Liver (tissue), 9 donors: Measurements from ENCODE around the gene IRAK2. TPM values are rescaled to one million over a fixed set of nuclear protein-coding genes. Genes with fewer than 3 reads are reported as not detected.

Experiments
- DNase-seq: peaks from one replicate; pipeline ENCODE4 v3.0.0-alpha.2; 2017; ENCODE audit warnings: low spot score
- H3K27ac ChIP-seq, 2 donors: one replicate each; pipeline ENCODE4 v1.7.0; 2013; ENCODE audit warnings: inconsistent platforms in 2 of 2, low read length in 2 of 2, control low read depth in 1 of 2, low read depth in 1 of 2, mild to moderate bottlenecking in 1 of 2
- H3K27me3 ChIP-seq, 4 donors: one replicate each; pipeline versions ENCODE4 v1.6.1 to v1.7.0; 2013; ENCODE audit warnings: low read length in 3 of 4, inconsistent platforms in 1 of 4, mild to moderate bottlenecking in 1 of 4, moderate library complexity in 1 of 4; ENCODE audit not compliant: control insufficient read depth in 4 of 4, insufficient read depth in 4 of 4
- H3K36me3 ChIP-seq, 4 donors: one replicate each; pipeline versions ENCODE4 v1.6.1 to v1.7.0; 2013; ENCODE audit warnings: low read length in 3 of 4, mild to moderate bottlenecking in 3 of 4, low read depth in 1 of 4, moderate library complexity in 1 of 4; ENCODE audit not compliant: control insufficient read depth in 4 of 4, insufficient read depth in 3 of 4
- H3K4me1 ChIP-seq, 4 donors: one replicate each; pipeline versions ENCODE4 v1.6.1 to v1.7.0; 2013; ENCODE audit warnings: low read length in 3 of 4, mild to moderate bottlenecking in 3 of 4, moderate library complexity in 1 of 4; ENCODE audit not compliant: control insufficient read depth in 4 of 4, insufficient read depth in 4 of 4
- H3K4me3 ChIP-seq, 3 donors: one replicate each; pipeline versions ENCODE4 v1.6.1 to v1.7.0; 2013; ENCODE audit warnings: low read length in 3 of 3, control low read depth in 1 of 3, low read depth in 1 of 3, mild to moderate bottlenecking in 1 of 3
- H3K9ac ChIP-seq, 2 donors: one replicate each; pipeline ENCODE4 v1.7.0; 2013; ENCODE audit warnings: low read length in 2 of 2, mild to moderate bottlenecking in 2 of 2, moderate library complexity in 2 of 2, control low read depth in 1 of 2, low read depth in 1 of 2
- H3K9me3 ChIP-seq, 4 donors: one replicate each; pipeline versions ENCODE4 v1.6.1 to v1.7.0; 2013; ENCODE audit warnings: low read length in 3 of 4; ENCODE audit not compliant: control insufficient read depth in 4 of 4
- ATF3 ChIP-seq: IDR thresholded peaks from 2 replicates; pipeline ENCODE4 v1.6.1; 2016; ENCODE audit warnings: antibody characterized with exemption
- EGR1 ChIP-seq, 2 donors: IDR thresholded peaks; 2 replicates each; pipeline ENCODE4 v1.6.1; 2016 to 2018; ENCODE audit warnings: antibody characterized with exemption in 2 of 2, low read depth in 2 of 2
- FOXA1 ChIP-seq: IDR thresholded peaks from 2 replicates; pipeline ENCODE4 v1.6.1; 2016; ENCODE audit warnings: antibody characterized with exemption
- GABPA ChIP-seq, 2 donors: IDR thresholded peaks in 1 of 2; conservative IDR thresholded peaks in 1 of 2; 2 replicates each; pipeline ENCODE4 v1.6.1; 2016; ENCODE audit warnings: antibody characterized with exemption in 2 of 2, mild to moderate bottlenecking in 1 of 2, moderate library complexity in 1 of 2
- HNF4A ChIP-seq, 2 donors: conservative IDR thresholded peaks; 2 replicates each; pipeline ENCODE4 v1.6.1; 2016; ENCODE audit warnings: antibody characterized with exemption in 2 of 2, mild to moderate bottlenecking in 2 of 2
- HNF4G ChIP-seq: IDR thresholded peaks from 2 replicates; pipeline ENCODE4 v1.6.1; 2016; ENCODE audit warnings: antibody characterized with exemption
- JUND ChIP-seq, 2 donors: IDR thresholded peaks; 2 replicates each; pipeline ENCODE4 v1.6.1; 2016; ENCODE audit warnings: antibody characterized with exemption in 2 of 2
- MAX ChIP-seq: IDR thresholded peaks from 2 replicates; pipeline ENCODE4 v1.6.1; 2016; ENCODE audit warnings: antibody characterized with exemption
- NR2F2 ChIP-seq: IDR thresholded peaks from 2 replicates; pipeline ENCODE4 v1.6.1; 2016; ENCODE audit warnings: antibody characterized with exemption
- RAD21 ChIP-seq, 2 donors: IDR thresholded peaks; 2 replicates each; pipeline ENCODE4 v1.6.1; 2016; ENCODE audit warnings: antibody characterized with exemption in 2 of 2, mild to moderate bottlenecking in 2 of 2
- RXRA ChIP-seq, 2 donors: IDR thresholded peaks; 2 replicates each; pipeline ENCODE4 v1.6.1; 2017 to 2018; ENCODE audit warnings: antibody characterized with exemption in 2 of 2, mild to moderate bottlenecking in 1 of 2
- SP1 ChIP-seq: IDR thresholded peaks from 2 replicates; pipeline ENCODE4 v1.6.1; 2018; ENCODE audit warnings: antibody characterized with exemption, mild to moderate bottlenecking
- TAF1 ChIP-seq: conservative IDR thresholded peaks from 2 replicates; pipeline ENCODE4 v1.6.1; 2016; ENCODE audit warnings: antibody characterized with exemption, mild to moderate bottlenecking
- YY1 ChIP-seq: IDR thresholded peaks from 2 replicates; pipeline ENCODE4 v1.6.1; 2016; ENCODE audit warnings: antibody characterized with exemption, mild to moderate bottlenecking
- ZBTB33 ChIP-seq: IDR thresholded peaks from 2 replicates; pipeline ENCODE4 v1.6.1; 2016; ENCODE audit warnings: antibody characterized with exemption
- WGBS: extraction: QIAGEN DNeasy Blood & Tissue Kit; methylation state at CpG from one replicate; pipeline ENCODE4 v1.1.7; 2013; 5-methylcytosine and 5-hydroxymethylcytosine counted together
- polyA plus RNA-seq, 2 donors: library from polyadenylated mRNA; stranded (reverse) in 1 of 2; unstranded in 1 of 2; fragments of 200-250 nt in 1 of 2; fragments of >200 nt in 1 of 2; fragmentation: Nextera tagmentation in 1 of 2; extraction: Ambion mirVana in 1 of 2; gene quantifications; one replicate each; pipeline versions ENCODE4 v1.2.1 to v1.2.3, GENCODE V29; 2013 to 2015
- total RNA-seq, 2 donors: library from RNA; depleted of rRNA; stranded (reverse); fragments of >200 nt; gene quantifications; one replicate each; pipeline ENCODE4 v1.2.3, GENCODE V29; 2014
- TF ChIP-seq, protein P1 (sequence below): IDR thresholded peaks from 2 replicates; pipeline ENCODE4 v1.6.1; 2016; ENCODE audit warnings: antibody characterized with exemption, mild to moderate bottlenecking
- donor health status: healthy.
- donor health status: healthy.
- donor health status: healthy.
- donor health status: healthy.
- donor health status: healthy.

IRAK2 gene
- total and polyA plus RNA-seq, 4 donors: 2.7 to 9.3 (median 5.9) TPM

GRCh38 chr3:10244009-10244408, 79.3 kb downstream of the IRAK2 start:
- Histone ChIP-seq H3K9ac (no peak overlapping the region), H3K9me3 (peaks cover 0 to 10% (median 2%) of the 10 kb centered on the region in 4 donors), H3K36me3 (peaks cover 8 to 14% (median 11%) of the 10 kb centered on the region in 4 donors)

DNA sequence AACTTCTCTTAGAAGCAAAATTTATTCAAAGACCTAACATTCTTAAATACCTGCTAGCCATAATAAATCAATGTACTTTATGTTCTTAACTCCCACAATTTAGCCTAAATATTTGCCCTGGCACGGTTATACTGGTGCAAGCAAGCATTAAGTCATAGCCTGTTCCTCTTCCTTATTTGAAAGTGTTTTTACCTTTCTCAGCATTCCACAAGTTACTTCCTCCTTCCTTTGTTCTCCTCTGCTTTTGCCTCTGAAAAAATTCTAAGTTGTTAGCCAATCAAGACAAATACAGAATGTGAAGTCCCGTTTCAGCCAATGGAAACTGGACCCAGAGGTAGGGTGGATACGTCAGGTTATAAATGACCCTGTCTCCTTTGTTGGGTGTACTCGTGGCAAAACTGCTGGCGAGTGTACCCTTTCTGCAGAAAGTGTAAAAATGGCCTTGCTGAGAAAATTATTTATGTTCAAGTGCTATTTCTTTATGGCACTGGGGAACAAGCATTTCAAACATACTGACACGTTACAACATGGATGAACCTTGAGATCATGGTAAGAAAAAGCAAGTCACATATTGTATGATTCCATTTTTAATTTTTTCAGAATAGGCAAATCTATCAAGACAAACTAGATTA, 80.5 kb downstream of the IRAK2 start:
- Histone ChIP-seq H3K9me3 (peaks cover 0 to 10% (median 2%) of the 10 kb centered on the region in 4 donors), H3K36me3 (peaks cover 6 to 11% (median 10%) of the 10 kb centered on the region in 4 donors), H3K4me1 (peaks cover 2 to 16% (median 10%) of the 10 kb centered on the region in 4 donors), H3K27me3 (no peaks in the 10 kb centered on the region), H3K4me3 (no peak overlapping the region), H3K27ac (no peak overlapping the region), H3K9ac (no peak overlapping the region)
- 92% methylated on average over 6 of the region's 6 CpGs for WGBS
- DNase-seq: no peak
- TF ChIP-seq HNF4G (no peak), TAF1 (no peak), ZBTB33 (no peak), RXRA (IDR thresholded peaks at IDR 0.05) (no peak), GABPA (IDR thresholded peaks at IDR 0.05 in 1 of 2, conservative IDR thresholded peaks at IDR 0.05 in 1 of 2) (no peak), NR2F2 (no peak), SP1 (no peak), MAX (no peak), YY1 (no peak), HNF4A (conservative IDR thresholded peaks at IDR 0.05) (no peak)

More at GRCh38 chr3:10244009-10244408, 79.3 kb downstream of the IRAK2 start:
- no peak for TF ChIP-seq EGR1 (IDR thresholded peaks at IDR 0.05; ENCODE audit: low read depth in 2 of 2)
- TF ChIP-seq MAX: no peak
- no peak for TF ChIP-seq HNF4G
- TF ChIP-seq FOXA1: no peak
- TF ChIP-seq JUND (IDR thresholded peaks at IDR 0.05): no peak
- TF ChIP-seq NR2F2: no peak
- 91% methylated on average over 3 of the region's 3 CpGs for WGBS
- DNase-seq: no peak
- no peaks in the 10 kb centered on the region for H3K27me3 ChIP-seq
- H3K27ac ChIP-seq: no peak overlapping the region
- H3K4me3 ChIP-seq: no peak overlapping the region
- peaks cover 0 to 5% (median 3%) of the 10 kb centered on the region in 4 donors for H3K4me1 ChIP-seq

GRCh38 chr3:10247679-10248183, 83.0 kb downstream of the IRAK2 start:
- Histone ChIP-seq H3K27me3 (no peaks in the 10 kb centered on the region), H3K9me3 (peaks cover 0 to 10% (median 2%) of the 10 kb centered on the region in 4 donors), H3K36me3 (peaks cover 0 to 11% (median 9%) of the 10 kb centered on the region in 4 donors), H3K4me3 (peak overlapping the region; percentile 72 to 90 (median 78)), H3K4me1 (peaks cover 2 to 25% (median 14%) of the 10 kb centered on the region in 4 donors), H3K9ac (no peak overlapping the region), H3K27ac (peak overlapping the region; percentile 56 to 70)
- no peak for DNase-seq
- 59% methylated on average over 14 of the region's 14 CpGs for WGBS
- TF ChIP-seq TAF1: no peak
- TF ChIP-seq SP1: no peak
- no peak for TF ChIP-seq RAD21 (IDR thresholded peaks at IDR 0.05)
- no peak for TF ChIP-seq FOXA1
- no peak for TF ChIP-seq YY1
- no peak for TF ChIP-seq RXRA (IDR thresholded peaks at IDR 0.05)
- no peak for TF ChIP-seq ZBTB33
- no peak for TF ChIP-seq HNF4G
- TF ChIP-seq, protein P1, sequence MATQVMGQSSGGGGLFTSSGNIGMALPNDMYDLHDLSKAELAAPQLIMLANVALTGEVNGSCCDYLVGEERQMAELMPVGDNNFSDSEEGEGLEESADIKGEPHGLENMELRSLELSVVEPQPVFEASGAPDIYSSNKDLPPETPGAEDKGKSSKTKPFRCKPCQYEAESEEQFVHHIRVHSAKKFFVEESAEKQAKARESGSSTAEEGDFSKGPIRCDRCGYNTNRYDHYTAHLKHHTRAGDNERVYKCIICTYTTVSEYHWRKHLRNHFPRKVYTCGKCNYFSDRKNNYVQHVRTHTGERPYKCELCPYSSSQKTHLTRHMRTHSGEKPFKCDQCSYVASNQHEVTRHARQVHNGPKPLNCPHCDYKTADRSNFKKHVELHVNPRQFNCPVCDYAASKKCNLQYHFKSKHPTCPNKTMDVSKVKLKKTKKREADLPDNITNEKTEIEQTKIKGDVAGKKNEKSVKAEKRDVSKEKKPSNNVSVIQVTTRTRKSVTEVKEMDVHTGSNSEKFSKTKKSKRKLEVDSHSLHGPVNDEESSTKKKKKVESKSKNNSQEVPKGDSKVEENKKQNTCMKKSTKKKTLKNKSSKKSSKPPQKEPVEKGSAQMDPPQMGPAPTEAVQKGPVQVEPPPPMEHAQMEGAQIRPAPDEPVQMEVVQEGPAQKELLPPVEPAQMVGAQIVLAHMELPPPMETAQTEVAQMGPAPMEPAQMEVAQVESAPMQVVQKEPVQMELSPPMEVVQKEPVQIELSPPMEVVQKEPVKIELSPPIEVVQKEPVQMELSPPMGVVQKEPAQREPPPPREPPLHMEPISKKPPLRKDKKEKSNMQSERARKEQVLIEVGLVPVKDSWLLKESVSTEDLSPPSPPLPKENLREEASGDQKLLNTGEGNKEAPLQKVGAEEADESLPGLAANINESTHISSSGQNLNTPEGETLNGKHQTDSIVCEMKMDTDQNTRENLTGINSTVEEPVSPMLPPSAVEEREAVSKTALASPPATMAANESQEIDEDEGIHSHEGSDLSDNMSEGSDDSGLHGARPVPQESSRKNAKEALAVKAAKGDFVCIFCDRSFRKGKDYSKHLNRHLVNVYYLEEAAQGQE: no peak
- TF ChIP-seq EGR1 (IDR thresholded peaks at IDR 0.05; ENCODE audit: low read depth in 2 of 2): no peak
- no peak for TF ChIP-seq JUND (IDR thresholded peaks at IDR 0.05)
- no peak for TF ChIP-seq ATF3
- no peak for TF ChIP-seq MAX
- TF ChIP-seq GABPA (IDR thresholded peaks at IDR 0.05 in 1 of 2, conservative IDR thresholded peaks at IDR 0.05 in 1 of 2): no peak
- TF ChIP-seq NR2F2: no peak
